ENCODE data around the gene NDUFB4.

- TF ChIP-seq POLR2AphosphoS5 (IDR thresholded peaks at IDR 0.05) (no peak), REST (IDR thresholded peaks at IDR 0.05; ENCODE audit: borderline replicate concordance) (no peak), EP300 (conservative IDR thresholded peaks at IDR 0.05; ENCODE audit: poor library complexity, severe bottlenecking) (no peak), CTCF (IDR thresholded peaks at IDR 0.05; ENCODE audit: poor library complexity, severe bottlenecking) (no peak), RAD21 (conservative IDR thresholded peaks at IDR 0.05) (no peak), EZH2 (IDR thresholded peaks at IDR 0.05; ENCODE audit: borderline replicate concordance, insufficient read depth, low read length, poor library complexity, severe bottlenecking) (no peak), TAF1 (IDR thresholded peaks at IDR 0.05; ENCODE audit: low read depth) (no peak), MXI1 (conservative IDR thresholded peaks at IDR 0.05; ENCODE audit: poor library complexity, severe bottlenecking) (peak; percentile 4), SMC3 (conservative IDR thresholded peaks at IDR 0.05; ENCODE audit: poor library complexity) (no peak)
Measured at GRCh38 chr3:120559242-120560061, 36.7 kb upstream of the NDUFB4 start.
